Kidney (tissue), 14 donors: ENCODE measurements around the gene SORT1. TPM values are rescaled to one million over a fixed set of nuclear protein-coding genes. Genes with fewer than 3 reads are reported as not detected.

Experiments used
- DNase-seq, 5 donors: peaks; one replicate each; pipeline ENCODE4 v3.0.0-alpha.2; 2013 to 2020
- FAIRE-seq: peaks from 2 replicates; lab custom pipeline; 2012; peaks lifted over from hg19 to GRCh38; lab: Jason Lieb, UNC
- H3K27ac ChIP-seq, 2 donors: one replicate each; pipeline ENCODE4 v1.7.0; 2013; ENCODE audit warnings: low read depth in 2 of 2, low read length in 2 of 2, inconsistent platforms in 1 of 2
- H3K27me3 ChIP-seq: one replicate; pipeline ENCODE4 v1.7.1; 2013; ENCODE audit warnings: low read length, inconsistent platforms; ENCODE audit not compliant: control insufficient read depth, insufficient read depth
- H3K36me3 ChIP-seq, 3 donors: one replicate each; pipeline versions ENCODE4 v1.7.0 to v1.7.1; 2013; ENCODE audit warnings: low read length in 3 of 3, control low read depth in 1 of 3, inconsistent platforms in 1 of 3; ENCODE audit not compliant: insufficient read depth in 3 of 3, control insufficient read depth in 2 of 3
- H3K4me1 ChIP-seq, 3 donors: one replicate each; pipeline versions ENCODE4 v1.7.0 to v1.7.1; 2013; ENCODE audit warnings: low read length in 3 of 3, inconsistent platforms in 1 of 3, low read depth in 1 of 3; ENCODE audit not compliant: control insufficient read depth in 2 of 3, insufficient read depth in 2 of 3
- H3K4me3 ChIP-seq, 3 donors: one replicate each; pipeline versions ENCODE4 v1.7.0 to v1.8.1; 2013; ENCODE audit warnings: low read length in 3 of 3, control low read depth in 1 of 3, inconsistent platforms in 1 of 3
- H3K9ac ChIP-seq, 3 donors: one replicate each; pipeline versions ENCODE4 v1.7.0 to v1.7.1; 2013; ENCODE audit warnings: low read length in 3 of 3, control low read depth in 1 of 3, inconsistent platforms in 1 of 3
- H3K9me3 ChIP-seq, 3 donors: one replicate each; pipeline versions ENCODE4 v1.7.0 to v1.7.1; 2013; ENCODE audit warnings: low read length in 3 of 3, control low read depth in 1 of 3, inconsistent platforms in 1 of 3; ENCODE audit not compliant: control insufficient read depth in 2 of 3, insufficient read depth in 1 of 3
- intact Hi-C: fragments of 100-400 bp; cut with DNase I; formaldehyde crosslinking; loops from one replicate; pipeline ENCODE4 v1.11.1; 2022
- polyA plus RNA-seq: library from polyadenylated mRNA; stranded (reverse); fragments of 350-450 nt; fragmentation: Illumina TruSeq; extraction: RNeasy Lipid Tissue Mini Kit (QIAGEN cat#74804); gene quantifications from one replicate; pipeline ENCODE4 v1.2.3, GENCODE V29; 2014; ENCODE audit warnings: low read depth, low replicate concordance; ENCODE audit not compliant: insufficient read depth
- total RNA-seq: library from RNA; stranded (reverse); fragmentation: NEBNext Ultra II Directional; extraction: Animal tissue kit (Norgen Biotek cat#: 25700); gene quantifications from one replicate; pipeline ENCODE4 v1.2.1, GENCODE V29; 2021
- TF ChIP-seq, protein P1 (sequence below): IDR thresholded peaks from 3 replicates; pipeline ENCODE4 v1.5.1; 2012; ENCODE audit warnings: mild to moderate bottlenecking, moderate library complexity, borderline replicate concordance; ENCODE audit not compliant: insufficient read depth; ENCODE audit errors: extremely low read depth
- donor health status: control.
- donor health status: control.
- donor health status: control.
- donor health status: control.
- donor health status: control.
- donor health status: DM: yes; HTN: yes; CAD: no.
- donor health status: Normal renal cell carcinoma (clear cell type).

Gene SORT1
- total and polyA plus RNA-seq, 2 donors from 2014 or later, result 33.5 to 169 TPM

DNA sequence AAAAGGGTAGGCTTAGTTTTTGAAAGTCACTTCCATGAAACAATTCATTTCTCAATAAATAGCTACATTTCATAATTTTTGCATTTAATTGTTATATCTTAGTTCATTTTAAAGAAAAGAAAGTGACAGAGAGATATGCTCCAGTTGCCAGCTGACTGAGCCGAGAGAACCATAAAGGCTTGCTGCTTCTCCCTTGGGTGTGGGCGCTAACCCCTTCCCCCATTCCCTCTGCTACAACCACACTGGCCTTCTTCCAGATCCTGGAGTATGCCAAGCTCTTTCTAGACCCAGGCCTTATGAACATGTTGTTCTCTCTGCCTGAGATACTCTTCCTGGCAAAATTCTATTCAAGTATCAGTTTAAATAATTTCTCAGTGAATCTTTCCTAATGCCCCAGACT is 12.3 kb downstream of the SORT1 start:
- FAIRE-seq (no peak), DNase-seq (no peak)
- Histone ChIP-seq H3K27ac (no peak overlapping the region), H3K27me3 (no peaks in the 10 kb centered on the region), H3K4me1 (peaks cover 0 to 15% (median 11%) of the 10 kb centered on the region in 3 donors), H3K9me3 (no peaks in the 10 kb centered on the region), H3K9ac (no peak overlapping the region), H3K4me3 (no peak overlapping the region), H3K36me3 (no peaks in the 10 kb centered on the region)
- TF ChIP-seq, protein P1, sequence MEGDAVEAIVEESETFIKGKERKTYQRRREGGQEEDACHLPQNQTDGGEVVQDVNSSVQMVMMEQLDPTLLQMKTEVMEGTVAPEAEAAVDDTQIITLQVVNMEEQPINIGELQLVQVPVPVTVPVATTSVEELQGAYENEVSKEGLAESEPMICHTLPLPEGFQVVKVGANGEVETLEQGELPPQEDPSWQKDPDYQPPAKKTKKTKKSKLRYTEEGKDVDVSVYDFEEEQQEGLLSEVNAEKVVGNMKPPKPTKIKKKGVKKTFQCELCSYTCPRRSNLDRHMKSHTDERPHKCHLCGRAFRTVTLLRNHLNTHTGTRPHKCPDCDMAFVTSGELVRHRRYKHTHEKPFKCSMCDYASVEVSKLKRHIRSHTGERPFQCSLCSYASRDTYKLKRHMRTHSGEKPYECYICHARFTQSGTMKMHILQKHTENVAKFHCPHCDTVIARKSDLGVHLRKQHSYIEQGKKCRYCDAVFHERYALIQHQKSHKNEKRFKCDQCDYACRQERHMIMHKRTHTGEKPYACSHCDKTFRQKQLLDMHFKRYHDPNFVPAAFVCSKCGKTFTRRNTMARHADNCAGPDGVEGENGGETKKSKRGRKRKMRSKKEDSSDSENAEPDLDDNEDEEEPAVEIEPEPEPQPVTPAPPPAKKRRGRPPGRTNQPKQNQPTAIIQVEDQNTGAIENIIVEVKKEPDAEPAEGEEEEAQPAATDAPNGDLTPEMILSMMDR, result no peak
- intact Hi-C loops, result no loop called here

DNA sequence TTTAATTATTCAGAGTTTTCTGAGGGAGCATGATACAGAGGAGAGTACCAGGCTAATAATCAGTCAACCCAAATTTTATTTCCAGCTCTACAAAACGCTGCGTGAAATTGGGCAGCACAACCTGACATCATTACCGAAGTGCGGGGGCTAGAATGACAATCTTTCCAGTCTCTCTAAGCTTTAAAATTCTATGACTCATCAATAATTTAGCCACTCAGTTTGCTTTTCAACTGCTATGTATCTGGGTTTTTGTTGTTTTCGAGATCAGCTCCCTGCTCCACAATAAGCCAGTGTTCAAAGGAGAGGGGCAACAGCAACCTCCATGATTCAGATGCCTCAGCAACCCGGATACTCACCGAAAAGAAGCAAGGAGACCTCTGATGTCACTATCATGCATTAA is 13.9 kb downstream of the SORT1 start:
- no peak overlapping the region for H3K9ac ChIP-seq
- H3K27me3 ChIP-seq, result no peaks in the 10 kb centered on the region
- H3K9me3 ChIP-seq, result no peaks in the 10 kb centered on the region
- TF ChIP-seq, protein P1, result no peak
- H3K4me1 ChIP-seq, result peaks cover 0 to 10% (median 1%) of the 10 kb centered on the region in 3 donors
- no peaks in the 10 kb centered on the region for H3K36me3 ChIP-seq
- DNase-seq (no peak), FAIRE-seq (no peak)
- no peak overlapping the region for H3K4me3 ChIP-seq
- no peak overlapping the region for H3K27ac ChIP-seq
- intact Hi-C loops, result no loop called here

DNA sequence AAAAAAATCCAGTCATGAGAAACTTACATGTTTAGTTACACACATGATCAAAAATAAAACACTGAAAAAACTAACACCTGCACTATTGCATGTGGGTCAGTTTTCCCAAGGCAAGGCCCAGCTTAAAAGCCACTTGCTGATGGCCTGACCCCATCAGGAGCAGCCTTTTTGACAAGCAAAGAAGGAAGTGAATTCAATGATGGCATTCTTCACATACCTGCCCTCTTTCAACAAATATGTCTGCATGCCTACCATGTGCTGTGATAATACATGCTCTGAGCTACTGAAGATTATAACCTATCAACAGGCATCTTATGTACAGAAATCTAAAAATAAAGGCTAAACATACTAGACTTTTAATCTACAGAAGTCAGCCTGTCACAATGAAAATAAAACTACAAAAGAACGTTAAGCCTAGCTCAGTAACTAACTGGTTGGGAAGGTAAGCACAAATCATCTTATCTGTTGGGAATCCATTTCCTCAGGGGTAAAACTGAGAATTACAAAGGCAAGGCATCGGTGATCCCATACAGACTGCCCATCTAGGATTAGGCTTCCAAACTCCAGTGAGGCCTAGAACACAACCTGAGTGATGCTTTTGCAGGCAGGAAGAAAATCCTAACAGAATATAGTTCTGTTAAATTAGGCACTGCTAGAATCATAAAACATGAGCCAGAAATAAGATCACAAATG is 14.5 kb downstream of the SORT1 start:
- no peak for FAIRE-seq
- no peak for DNase-seq
- H3K4me3 ChIP-seq, result no peak overlapping the region
- H3K9ac ChIP-seq, result no peak overlapping the region
- intact Hi-C loops, result no loop called here
- no peaks in the 10 kb centered on the region for H3K27me3 ChIP-seq
- no peaks in the 10 kb centered on the region for H3K36me3 ChIP-seq
- peaks cover 0 to 10% (median 0%) of the 10 kb centered on the region in 3 donors for H3K4me1 ChIP-seq
- TF ChIP-seq, protein P1, result no peak
- no peak overlapping the region for H3K27ac ChIP-seq
- no peaks in the 10 kb centered on the region for H3K9me3 ChIP-seq

DNA sequence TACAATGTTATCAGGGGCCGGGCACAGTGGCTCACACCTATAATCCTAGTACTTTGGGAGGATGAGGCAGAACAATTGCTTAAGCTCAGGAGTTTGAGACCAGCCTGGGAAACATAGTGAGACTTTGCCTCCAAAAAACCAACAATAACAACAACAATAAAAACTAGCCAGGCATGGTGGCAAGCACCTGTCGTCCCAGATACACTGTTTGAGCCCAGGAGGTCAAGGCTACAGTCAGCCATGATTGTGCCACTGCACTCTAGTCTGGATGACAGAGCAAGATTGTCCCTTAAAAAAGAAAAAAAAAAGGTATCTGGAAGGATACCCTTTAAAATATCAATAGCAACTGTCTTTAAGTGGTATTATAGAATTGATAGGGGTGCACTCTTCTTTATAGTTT is 16.1 kb downstream of the SORT1 start:
- no peak overlapping the region for H3K4me3 ChIP-seq
- H3K27me3 ChIP-seq, result no peaks in the 10 kb centered on the region
- no peaks in the 10 kb centered on the region for H3K36me3 ChIP-seq
- H3K9ac ChIP-seq, result no peak overlapping the region
- H3K9me3 ChIP-seq, result no peaks in the 10 kb centered on the region
- DNase-seq, result no peak
- intact Hi-C loops, result no loop called here
- H3K4me1 ChIP-seq, result peaks cover 0 to 10% (median 0%) of the 10 kb centered on the region in 3 donors
- FAIRE-seq, result no peak
- TF ChIP-seq, protein P1, result no peak
- no peak overlapping the region for H3K27ac ChIP-seq
